Activated CD8-positive, alpha-beta memory T cell treated with anti-CD3 and anti-CD28 coated beads for 48 hours (primary cell): Measurements from ENCODE around the gene TRPV4.

Experiments used
- DNase-seq, 3 experiments: peaks; one replicate each; pipeline ENCODE4 v3.0.0-alpha.2; 2020; ENCODE audit warnings: low read depth in 2 of 3, low spot score in 2 of 3

The TRPV4 gene

DNA sequence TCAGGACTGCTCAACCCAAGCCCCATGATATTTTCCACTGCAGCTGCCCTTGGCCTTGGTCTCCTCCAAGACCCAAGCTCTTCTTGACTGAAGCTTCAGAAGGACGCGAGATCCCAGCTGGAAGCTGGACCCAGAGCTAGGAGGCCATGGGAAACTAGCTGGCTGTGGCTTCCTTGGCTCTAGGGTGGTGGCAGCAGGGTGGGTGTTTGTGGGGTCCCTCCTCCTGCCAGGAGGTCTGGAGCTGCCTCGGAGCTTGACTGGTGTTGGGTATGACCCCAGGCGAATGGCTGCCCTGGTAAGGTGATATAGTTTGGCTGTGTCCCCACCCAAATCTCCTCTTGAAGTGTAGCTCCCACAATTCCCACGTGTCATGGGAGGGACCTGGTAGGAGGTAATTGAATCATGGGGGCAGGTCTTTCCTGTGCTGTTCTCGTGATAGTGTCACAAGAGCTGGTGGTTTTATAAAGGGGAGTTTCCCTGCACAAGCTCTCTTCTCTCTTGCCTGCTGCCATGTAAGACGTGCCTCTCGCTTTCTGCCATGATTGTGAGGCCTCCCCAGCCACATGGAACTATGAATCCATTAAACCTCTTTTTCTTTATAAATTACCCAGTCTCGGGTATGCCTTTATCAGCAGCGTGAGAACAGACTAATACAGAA is 51.4 kb downstream of the TRPV4 start:
- no peak for DNase-seq

GRCh38 chr12:109779382-109779781 is 53.8 kb downstream of the TRPV4 start:
- no peak for DNase-seq

GRCh38 chr12:109778684-109779083 is 54.5 kb downstream of the TRPV4 start:
- DNase-seq, result no peak

GRCh38 chr12:109777544-109777943 is 55.7 kb downstream of the TRPV4 start:
- DNase-seq, result peak in 1 of 3 experiments; percentile 9

GRCh38 chr12:109776624-109777023 is 56.6 kb downstream of the TRPV4 start:
- DNase-seq, result no peak

- DNase-seq, result peak in 2 of 3 experiments; percentile 44 to 61
Measured at GRCh38 chr12:109775172-109775881, 57.9 kb downstream of the TRPV4 start.

- no peak for DNase-seq
Measured at GRCh38 chr12:109773384-109774011, 59.7 kb downstream of the TRPV4 start.

DNA sequence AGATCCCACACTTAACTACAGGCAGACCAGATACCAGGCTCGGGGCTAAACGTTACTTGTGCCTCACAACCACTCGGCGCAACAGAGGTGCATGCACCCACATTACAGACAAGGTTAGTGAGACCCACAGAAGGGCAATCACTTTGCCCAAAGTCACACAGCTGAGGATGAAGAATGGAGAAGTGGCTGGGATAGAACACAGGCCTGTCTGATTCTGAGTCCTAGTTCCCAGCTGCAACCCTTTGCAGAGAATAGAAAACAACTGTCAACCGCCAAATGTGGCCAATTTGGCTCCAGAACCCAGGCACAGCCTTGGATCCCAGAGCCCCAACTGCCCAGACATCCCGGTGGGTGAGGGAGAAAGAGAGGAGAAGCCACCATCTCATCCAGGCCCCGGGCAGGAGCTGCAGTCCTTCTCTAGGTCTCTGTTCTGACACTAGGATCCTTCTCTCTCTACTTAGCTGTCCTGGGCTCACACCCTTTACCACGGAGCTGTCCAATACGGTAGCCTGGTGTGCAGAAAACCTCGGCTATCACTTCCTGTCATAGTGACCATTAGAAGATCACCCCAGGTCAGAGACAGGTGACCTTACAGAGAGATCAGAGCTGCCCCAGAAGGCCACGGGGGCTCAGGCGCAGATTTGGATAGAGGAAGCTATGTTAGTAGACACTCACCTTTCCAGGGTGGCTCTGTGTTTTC is 60.4 kb downstream of the TRPV4 start:
- no peak for DNase-seq

DNA sequence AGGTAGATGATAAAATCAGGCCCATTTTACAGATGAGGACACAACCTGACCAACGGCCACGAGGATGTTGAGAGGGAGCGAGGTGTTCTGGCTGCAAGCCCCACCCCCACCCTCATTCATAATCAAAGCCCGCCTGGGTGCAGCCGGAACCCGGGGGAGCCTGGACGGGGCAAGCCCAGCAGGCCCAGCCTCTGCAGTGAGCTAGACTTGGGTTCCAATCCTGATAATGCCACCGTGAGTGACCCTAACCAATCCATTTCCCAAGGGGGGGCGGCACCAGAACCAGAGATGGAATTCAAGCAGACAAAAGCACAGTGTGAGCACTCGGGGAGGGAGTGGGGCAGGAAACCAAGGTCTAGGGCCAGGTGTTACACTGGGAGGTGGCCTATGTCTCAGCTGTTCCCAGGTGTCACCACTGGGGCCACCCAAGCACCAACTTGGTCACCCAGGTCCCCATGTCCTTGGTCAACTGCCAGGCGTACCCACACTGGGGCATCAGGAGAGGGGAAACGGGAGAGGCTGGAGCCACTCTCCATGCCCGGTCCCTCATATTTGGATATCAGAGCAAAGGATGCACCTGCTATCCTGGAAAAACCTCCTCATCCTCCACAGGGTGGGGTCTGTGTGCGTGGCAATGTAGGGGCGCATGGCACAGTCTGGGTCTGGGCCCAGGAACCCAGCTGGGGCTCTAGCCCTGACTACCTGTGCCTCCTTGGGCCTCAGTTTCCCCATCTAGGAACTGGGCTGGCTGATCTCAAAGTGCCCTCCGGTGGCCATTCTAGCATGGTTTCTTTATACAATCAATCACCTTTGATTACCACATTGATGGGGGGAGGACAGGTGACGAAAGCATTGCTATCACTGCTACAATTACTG is 61.2 kb downstream of the TRPV4 start:
- no peak for DNase-seq

- no peak for DNase-seq
Measured at GRCh38 chr12:109770861-109771670, 62.1 kb downstream of the TRPV4 start.

DNA sequence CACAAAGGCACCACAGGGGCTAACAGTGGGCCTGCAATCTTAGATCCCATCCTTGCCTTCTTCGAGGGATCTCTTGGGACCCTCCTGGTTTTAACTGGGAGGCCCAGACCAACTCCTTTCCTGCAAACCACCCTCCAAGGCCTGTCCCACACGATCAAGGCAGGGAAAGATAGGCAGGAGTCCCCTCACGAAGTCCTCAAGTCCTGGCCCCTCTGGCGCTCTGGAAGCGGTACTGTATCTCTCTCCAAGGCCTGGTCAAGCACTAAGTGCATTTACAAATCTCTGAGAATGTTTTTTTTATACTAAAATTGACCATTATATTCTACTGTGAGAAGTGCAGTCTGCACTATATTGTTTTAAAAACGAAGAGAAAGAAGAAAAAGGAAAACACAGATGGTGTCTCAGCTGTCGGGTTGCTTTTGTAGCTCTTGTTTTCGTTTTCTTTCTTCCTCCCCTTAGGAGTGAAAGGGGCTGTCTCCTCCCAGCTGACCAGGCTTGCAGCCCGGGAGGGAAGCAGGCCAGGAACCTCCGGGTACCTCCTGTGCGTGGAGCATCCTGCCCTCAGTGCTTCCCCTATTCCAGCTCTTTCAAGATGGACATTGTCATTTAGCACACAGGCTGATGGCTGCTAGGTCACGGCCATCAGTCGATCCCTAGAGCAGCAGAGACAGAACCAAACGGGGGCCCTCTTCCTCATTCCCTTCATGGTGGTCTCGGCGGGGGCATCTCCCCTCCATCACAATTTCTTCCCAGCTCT is 62.9 kb downstream of the TRPV4 start:
- no peak for DNase-seq

- DNase-seq, result no peak
Measured at GRCh38 chr12:109768901-109769670, 64.1 kb downstream of the TRPV4 start.

GRCh38 chr12:109767991-109768900 is 65.0 kb downstream of the TRPV4 start:
- no peak for DNase-seq

GRCh38 chr12:109767456-109767855 is 65.7 kb downstream of the TRPV4 start:
- no peak for DNase-seq

DNA sequence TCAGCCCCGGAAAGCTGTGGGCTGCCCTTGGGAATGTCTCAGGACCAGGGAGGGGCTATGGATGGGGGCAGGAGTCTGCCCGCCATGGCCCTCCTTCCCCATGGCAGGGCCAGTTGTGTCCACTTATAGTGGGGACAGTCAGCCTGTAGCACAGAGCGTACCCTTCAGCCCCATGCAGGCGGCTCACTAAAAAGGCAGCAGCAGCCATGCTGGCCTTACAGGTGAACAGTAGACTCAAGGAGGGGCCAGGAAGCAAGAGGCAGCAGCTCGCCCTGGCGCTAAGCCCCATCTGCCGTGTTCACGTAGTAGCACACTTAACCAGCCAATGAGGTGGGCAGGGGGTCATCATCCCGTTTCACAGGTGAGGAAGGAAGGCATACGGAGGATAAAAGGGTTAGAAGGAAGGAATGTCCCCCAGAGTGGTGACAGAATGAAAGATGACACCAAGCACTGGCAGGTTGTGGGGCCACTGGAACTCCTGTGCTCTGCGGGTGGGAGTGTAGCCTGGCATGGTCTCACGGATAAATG is 66.9 kb downstream of the TRPV4 start:
- no peak for DNase-seq

DNA sequence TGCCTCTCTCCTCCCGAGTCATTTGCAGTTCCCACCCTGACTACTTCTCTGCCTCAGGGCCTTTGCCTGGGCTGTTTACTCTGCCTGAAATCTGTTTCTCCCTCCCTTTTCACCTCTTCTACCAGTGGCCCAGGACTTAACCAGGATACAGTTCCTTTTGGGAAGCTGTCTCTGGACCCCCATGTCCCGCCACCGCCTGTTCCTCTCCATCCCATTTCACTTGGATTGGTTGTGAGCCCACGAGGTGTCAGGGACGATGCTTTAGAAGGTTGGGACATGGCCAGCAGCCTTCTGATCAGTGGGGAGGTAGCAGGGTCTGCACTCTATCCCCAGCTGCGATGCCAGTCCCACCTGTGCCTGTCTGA is 67.8 kb downstream of the TRPV4 start:
- DNase-seq, result no peak

GRCh38 chr12:109764776-109765445 is 68.3 kb downstream of the TRPV4 start:
- DNase-seq, result no peak
